PC-9 (cell line): Measurements from ENCODE around the gene OR11H6.
"Not testable (repeated sequence)": the region's sequence is repeated elsewhere in the genome, so short reads cannot be mapped to it uniquely, and the experiment has no call there.

Experiments used
- CTCF ChIP-seq: fragments of 200-600 bp; sonication (generic); conservative IDR thresholded peaks from 2 replicates; pipeline ENCODE4 v1.6.1; 2017; ENCODE audit warnings: mixed run types, antibody characterized with exemption, mild to moderate bottlenecking, moderate library complexity
- EZH2 ChIP-seq: fragments of 200-600 bp; sonication (generic); IDR thresholded peaks from 2 replicates; pipeline ENCODE4 v1.8.0; 2017; ENCODE audit warnings: antibody characterized with exemption, low read depth

- not testable (repeated sequence) for TF ChIP-seq CTCF, EZH2
Measured at GRCh38 chr14:20264361-20264760, 40.9 kb downstream of the OR11H6 start.
